ENCODE results near the gene ATF7. TPM values are rescaled to one million over a fixed set of nuclear protein-coding genes. Genes with fewer than 3 reads are reported as not detected.

ATF7 gene
- total and polyA plus RNA-seq, 2 experiments from 2014 or later, result 12.8 to 21.5 TPM

GRCh38 chr12:53499266-53500141, 126.7 kb downstream of the ATF7 start, which contains the start of gene MAP3K12:
TSS of gene MAP3K12 (minus strand) at chr12:53499458. CDS start at chr12:53487391, 12,067 bp downstream.
- Histone ChIP-seq H4K20me1 (ENCODE audit: insufficient read depth) (no peaks in the 10 kb centered on the region), H3K9me3 (ENCODE audit: low read depth) (no peaks in the 10 kb centered on the region), H3K4me3 (peak within 1 kb of the TSS; percentile 81), H3K4me2 (ENCODE audit: unreplicated experiment) (peak within 1 kb of the TSS; percentile 91), H3K79me2 (ENCODE audit: insufficient read depth) (peaks cover 62% of the 10 kb centered on the region), H3K36me3 (ENCODE audit: low read depth) (no peaks in the 10 kb centered on the region), H3K27ac (peak within 1 kb of the TSS; percentile 99), H3K27me3 (replicated peaks; ENCODE audit: insufficient read depth) (no peaks in the 10 kb centered on the region), H3K9me2 (ENCODE audit: insufficient read depth) (no peaks in the 10 kb centered on the region), H3K4me1 (ENCODE audit: insufficient read depth) (peaks cover 33% of the 10 kb centered on the region), H3F3A (ENCODE audit: insufficient read depth) (peaks cover 21% of the 10 kb centered on the region), H3K9ac (peak within 1 kb of the TSS; percentile 95), H2AFZ (peak within 1 kb of the TSS; percentile 70)
- peak; percentile 85 for DNase-seq
- in situ Hi-C loops (cut with MboI), result no loop called here
- TF ChIP-seq EZH2phosphoT487 (IDR thresholded peaks at IDR 0.05; ENCODE audit: insufficient read depth, low read depth) (no peak), EZH2 (IDR thresholded peaks at IDR 0.05; ENCODE audit: insufficient read depth, poor library complexity, severe bottlenecking) (no peak)
- WGBS, 2 experiments (ENCODE audit: low coverage in 1 of 2, low lambda C conversion rate in 2 of 2, missing lambda C conversion rate in 2 of 2), result 1% methylated on average over 19 to 40 of the region's 51 CpGs

- Histone ChIP-seq H3K9me2 (ENCODE audit: insufficient read depth) (no peaks in the 10 kb centered on the region), H3K36me3 (ENCODE audit: low read depth) (no peaks in the 10 kb centered on the region), H3K4me1 (ENCODE audit: insufficient read depth) (peaks cover 40% of the 10 kb centered on the region), H3K79me2 (ENCODE audit: insufficient read depth) (peaks cover 63% of the 10 kb centered on the region), H3K27me3 (replicated peaks; ENCODE audit: insufficient read depth) (no peaks in the 10 kb centered on the region), H3K4me3 (peak overlapping the region; percentile 81), H3K9me3 (ENCODE audit: low read depth) (no peaks in the 10 kb centered on the region), H3F3A (ENCODE audit: insufficient read depth) (peaks cover 20% of the 10 kb centered on the region), H3K4me2 (ENCODE audit: unreplicated experiment) (peak overlapping the region; percentile 91), H3K9ac (0 out of 2 replicates have a peak overlapping the region, but pooled peaks have one; percentile 95), H3K27ac (no peak overlapping the region), H2AFZ (no peak overlapping the region), H4K20me1 (ENCODE audit: insufficient read depth) (no peaks in the 10 kb centered on the region)
- DNase-seq, result no peak
- 69 to 81% methylated on average over 2 of the region's 2 CpGs for WGBS, 2 experiments (ENCODE audit: low coverage in 1 of 2, low lambda C conversion rate in 2 of 2, missing lambda C conversion rate in 2 of 2)
- TF ChIP-seq EZH2phosphoT487 (IDR thresholded peaks at IDR 0.05; ENCODE audit: insufficient read depth, low read depth), result no peak
- TF ChIP-seq EZH2 (IDR thresholded peaks at IDR 0.05; ENCODE audit: insufficient read depth, poor library complexity, severe bottlenecking), result no peak
- in situ Hi-C loops (cut with MboI), result no loop called here
Measured at GRCh38 chr12:53498235-53498630, 127.9 kb downstream of the ATF7 start.

- peaks cover 40% of the 10 kb centered on the region for H3K4me1 ChIP-seq (ENCODE audit: insufficient read depth)
- no peaks in the 10 kb centered on the region for H4K20me1 ChIP-seq (ENCODE audit: insufficient read depth)
- H3K36me3 ChIP-seq (ENCODE audit: low read depth), result no peaks in the 10 kb centered on the region
- H3F3A ChIP-seq (ENCODE audit: insufficient read depth), result peaks cover 20% of the 10 kb centered on the region
- H3K4me3 ChIP-seq, result no peak overlapping the region
- H3K79me2 ChIP-seq (ENCODE audit: insufficient read depth), result peaks cover 56% of the 10 kb centered on the region
- no peaks in the 10 kb centered on the region for H3K27me3 ChIP-seq (replicated peaks; ENCODE audit: insufficient read depth)
- H3K4me2 ChIP-seq (ENCODE audit: unreplicated experiment), result no peak overlapping the region
- H3K9me3 ChIP-seq (ENCODE audit: low read depth), result no peaks in the 10 kb centered on the region
- H3K27ac ChIP-seq, result no peak overlapping the region
- H2AFZ ChIP-seq, result no peak overlapping the region
- no peak for DNase-seq
- in situ Hi-C loops (cut with MboI), result no loop called here
- 85% methylated on average over 3 of the region's 3 CpGs for WGBS, 2 experiments (ENCODE audit: low coverage in 1 of 2, low lambda C conversion rate in 2 of 2, missing lambda C conversion rate in 2 of 2)
- H3K9ac ChIP-seq, result no peak overlapping the region
- no peaks in the 10 kb centered on the region for H3K9me2 ChIP-seq (ENCODE audit: insufficient read depth)
- TF ChIP-seq EZH2phosphoT487 (IDR thresholded peaks at IDR 0.05; ENCODE audit: insufficient read depth, low read depth), result no peak
- no peak for TF ChIP-seq EZH2 (IDR thresholded peaks at IDR 0.05; ENCODE audit: insufficient read depth, poor library complexity, severe bottlenecking)
Measured at GRCh38 chr12:53497461-53497860, 128.7 kb downstream of the ATF7 start.

- WGBS, 2 experiments (ENCODE audit: low coverage in 1 of 2, low lambda C conversion rate in 2 of 2, missing lambda C conversion rate in 2 of 2), result 90 to 100% methylated on average over 1 of the region's 1 CpG
- Histone ChIP-seq H3K4me2 (ENCODE audit: unreplicated experiment) (peak overlapping the region; percentile 39), H3K79me2 (ENCODE audit: insufficient read depth) (peaks cover 56% of the 10 kb centered on the region)
Measured at GRCh38 chr12:53496752-53497032, 129.5 kb downstream of the ATF7 start.

More at GRCh38 chr12:53496752-53497032, 129.5 kb downstream of the ATF7 start:
- peak overlapping the region; percentile 38 for H3K4me3 ChIP-seq
- no peak for TF ChIP-seq EZH2 (IDR thresholded peaks at IDR 0.05; ENCODE audit: insufficient read depth, poor library complexity, severe bottlenecking)
- TF ChIP-seq EZH2phosphoT487 (IDR thresholded peaks at IDR 0.05; ENCODE audit: insufficient read depth, low read depth), result no peak
- no peak overlapping the region for H2AFZ ChIP-seq
- no peaks in the 10 kb centered on the region for H4K20me1 ChIP-seq (ENCODE audit: insufficient read depth)
- in situ Hi-C loops (cut with MboI), result no loop called here
- no peaks in the 10 kb centered on the region for H3K27me3 ChIP-seq (replicated peaks; ENCODE audit: insufficient read depth)
- no peaks in the 10 kb centered on the region for H3K36me3 ChIP-seq (ENCODE audit: low read depth)
- H3K9ac ChIP-seq, result peak overlapping the region; percentile 11; the same call in 1 of the 2 replicates
- H3K4me1 ChIP-seq (ENCODE audit: insufficient read depth), result peaks cover 32% of the 10 kb centered on the region
- DNase-seq, result no peak
- H3K27ac ChIP-seq, result no peak overlapping the region
- H3F3A ChIP-seq (ENCODE audit: insufficient read depth), result peaks cover 20% of the 10 kb centered on the region
- no peaks in the 10 kb centered on the region for H3K9me3 ChIP-seq (ENCODE audit: low read depth)
- no peaks in the 10 kb centered on the region for H3K9me2 ChIP-seq (ENCODE audit: insufficient read depth)

Measured in GM23248 (cell line).